GM12873 (cell line): Measurements from ENCODE around the gene FARP1.

Source experiments
- TF ChIP-seq, protein P1 (sequence below): IDR thresholded peaks from 2 replicates; pipeline ENCODE4 v1.5.1; 2012; ENCODE audit warnings: low read depth, mild to moderate bottlenecking, moderate library complexity, low read length, control low read depth; ENCODE audit not compliant: insufficient read depth; ENCODE audit errors: missing control alignments

FARP1 gene

DNA sequence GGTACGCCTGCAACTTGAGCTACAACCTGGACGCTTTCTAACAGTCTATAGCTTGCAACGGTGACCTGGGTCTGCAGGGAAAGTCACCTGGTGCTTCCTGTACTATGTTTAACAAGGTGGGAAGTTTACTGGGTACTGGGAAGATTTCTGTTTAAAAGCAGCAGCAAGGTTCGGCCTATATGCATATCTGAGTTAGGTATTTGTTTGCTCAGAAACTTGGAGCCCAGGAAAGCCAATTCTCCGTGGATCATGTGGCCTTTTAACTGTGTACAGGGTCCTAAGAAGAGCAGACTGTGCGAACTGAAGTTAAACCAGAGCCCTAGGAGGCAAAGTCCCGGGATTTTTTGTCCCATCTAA, 330.9 kb downstream of the FARP1 start:
- TF ChIP-seq, protein P1, sequence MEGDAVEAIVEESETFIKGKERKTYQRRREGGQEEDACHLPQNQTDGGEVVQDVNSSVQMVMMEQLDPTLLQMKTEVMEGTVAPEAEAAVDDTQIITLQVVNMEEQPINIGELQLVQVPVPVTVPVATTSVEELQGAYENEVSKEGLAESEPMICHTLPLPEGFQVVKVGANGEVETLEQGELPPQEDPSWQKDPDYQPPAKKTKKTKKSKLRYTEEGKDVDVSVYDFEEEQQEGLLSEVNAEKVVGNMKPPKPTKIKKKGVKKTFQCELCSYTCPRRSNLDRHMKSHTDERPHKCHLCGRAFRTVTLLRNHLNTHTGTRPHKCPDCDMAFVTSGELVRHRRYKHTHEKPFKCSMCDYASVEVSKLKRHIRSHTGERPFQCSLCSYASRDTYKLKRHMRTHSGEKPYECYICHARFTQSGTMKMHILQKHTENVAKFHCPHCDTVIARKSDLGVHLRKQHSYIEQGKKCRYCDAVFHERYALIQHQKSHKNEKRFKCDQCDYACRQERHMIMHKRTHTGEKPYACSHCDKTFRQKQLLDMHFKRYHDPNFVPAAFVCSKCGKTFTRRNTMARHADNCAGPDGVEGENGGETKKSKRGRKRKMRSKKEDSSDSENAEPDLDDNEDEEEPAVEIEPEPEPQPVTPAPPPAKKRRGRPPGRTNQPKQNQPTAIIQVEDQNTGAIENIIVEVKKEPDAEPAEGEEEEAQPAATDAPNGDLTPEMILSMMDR = no peak

DNA sequence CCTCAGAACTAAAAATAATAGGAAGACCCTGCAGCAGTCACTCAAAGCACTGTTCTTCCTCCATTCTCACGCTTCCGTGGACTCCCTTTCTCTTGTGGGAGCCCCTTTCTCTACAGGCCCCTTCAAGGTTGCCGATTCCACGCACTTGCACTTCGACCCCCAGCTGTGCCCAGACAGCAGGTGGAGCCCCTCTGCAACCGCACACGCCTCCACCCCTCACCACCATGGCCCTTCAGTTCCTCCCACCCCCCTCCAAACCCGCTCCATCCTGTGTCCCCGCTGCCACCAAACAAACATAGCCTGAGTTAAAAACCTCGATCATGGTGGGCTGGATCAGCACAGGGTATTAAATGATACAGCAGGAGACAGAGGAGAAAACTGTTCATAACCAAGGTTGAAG, 331.4 kb downstream of the FARP1 start:
- TF ChIP-seq, protein P1 = no peak

DNA sequence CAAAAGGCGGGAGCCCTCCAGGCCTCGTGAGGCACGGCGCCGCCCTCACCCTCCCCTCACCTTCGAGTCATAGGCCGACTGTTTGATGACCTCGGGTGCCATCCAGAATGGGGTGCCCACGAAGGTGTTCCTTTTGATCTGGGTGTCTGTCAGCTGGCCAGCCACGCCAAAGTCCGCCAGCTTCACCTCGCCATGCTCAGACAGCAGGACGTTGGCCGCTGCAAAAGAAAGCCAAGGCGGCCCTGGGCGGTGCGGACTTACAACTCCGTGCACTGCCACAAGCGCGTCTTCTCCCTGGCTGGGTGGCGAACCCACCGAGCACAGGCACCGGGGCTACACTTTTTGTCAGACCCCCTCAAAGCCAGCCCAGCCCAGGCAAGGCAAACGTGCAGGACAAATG, 331.9 kb downstream of the FARP1 start:
- TF ChIP-seq, protein P1 = no peak

DNA sequence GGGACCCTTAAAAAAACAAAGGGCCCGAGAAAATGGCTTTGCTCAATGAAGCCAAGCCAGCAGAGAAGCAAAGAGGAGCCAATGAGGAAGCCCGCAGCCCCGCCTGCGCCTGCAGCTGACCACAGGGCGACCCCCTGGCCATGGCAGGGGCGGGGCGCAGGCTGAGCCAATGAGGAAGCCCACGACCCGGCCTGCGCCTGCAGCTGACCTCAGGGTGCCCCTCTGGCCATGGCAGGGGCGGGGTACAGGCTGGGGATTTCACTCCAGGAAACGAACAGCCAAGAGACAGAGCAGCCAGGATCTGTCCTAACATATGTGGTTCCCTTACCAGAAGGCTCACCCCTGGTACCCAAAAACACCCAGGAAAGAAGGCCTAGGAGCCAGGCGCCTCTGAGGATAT, 332.6 kb downstream of the FARP1 start:
- TF ChIP-seq, protein P1 = no peak

DNA sequence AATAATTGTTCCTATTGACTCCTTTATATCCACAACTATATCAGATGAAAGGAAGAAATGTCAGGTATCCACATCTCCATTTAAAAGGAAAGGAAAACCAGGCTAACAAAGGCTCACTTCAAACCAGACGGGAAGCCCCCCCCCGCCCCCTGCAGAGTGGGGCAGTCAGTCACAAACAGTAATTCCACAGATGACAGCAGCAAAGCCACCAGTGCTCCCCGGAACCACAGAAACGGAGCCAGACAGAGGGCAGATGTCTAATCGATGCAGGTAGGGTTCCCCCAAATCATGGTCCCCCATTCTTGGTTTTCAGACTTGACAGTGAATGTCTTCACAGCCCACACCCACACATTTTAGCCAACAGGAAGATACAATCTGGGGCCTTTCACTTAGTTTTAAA, 333.2 kb downstream of the FARP1 start:
- TF ChIP-seq, protein P1 = no peak

DNA sequence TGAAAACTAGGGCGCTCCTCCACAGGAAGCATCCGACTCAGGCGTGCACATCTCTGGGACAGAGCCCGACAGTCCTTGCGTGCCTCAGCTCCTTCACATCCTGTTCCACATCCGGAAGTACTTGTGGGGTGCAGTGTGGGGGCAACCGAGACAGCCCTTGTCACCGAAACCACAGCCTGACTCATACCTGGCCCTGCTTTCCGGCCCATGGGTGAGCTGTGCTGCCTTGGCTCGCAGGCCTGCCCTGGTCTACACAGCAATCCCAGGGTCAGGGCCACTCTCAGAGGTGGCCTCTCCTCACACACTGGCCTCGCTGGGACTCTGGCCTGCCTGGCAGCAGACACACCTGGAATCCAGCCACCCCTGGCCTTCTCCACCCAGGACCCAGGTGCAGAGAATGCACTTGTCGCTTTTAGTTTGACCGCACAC, 333.7 kb downstream of the FARP1 start:
- TF ChIP-seq, protein P1 = no peak

DNA sequence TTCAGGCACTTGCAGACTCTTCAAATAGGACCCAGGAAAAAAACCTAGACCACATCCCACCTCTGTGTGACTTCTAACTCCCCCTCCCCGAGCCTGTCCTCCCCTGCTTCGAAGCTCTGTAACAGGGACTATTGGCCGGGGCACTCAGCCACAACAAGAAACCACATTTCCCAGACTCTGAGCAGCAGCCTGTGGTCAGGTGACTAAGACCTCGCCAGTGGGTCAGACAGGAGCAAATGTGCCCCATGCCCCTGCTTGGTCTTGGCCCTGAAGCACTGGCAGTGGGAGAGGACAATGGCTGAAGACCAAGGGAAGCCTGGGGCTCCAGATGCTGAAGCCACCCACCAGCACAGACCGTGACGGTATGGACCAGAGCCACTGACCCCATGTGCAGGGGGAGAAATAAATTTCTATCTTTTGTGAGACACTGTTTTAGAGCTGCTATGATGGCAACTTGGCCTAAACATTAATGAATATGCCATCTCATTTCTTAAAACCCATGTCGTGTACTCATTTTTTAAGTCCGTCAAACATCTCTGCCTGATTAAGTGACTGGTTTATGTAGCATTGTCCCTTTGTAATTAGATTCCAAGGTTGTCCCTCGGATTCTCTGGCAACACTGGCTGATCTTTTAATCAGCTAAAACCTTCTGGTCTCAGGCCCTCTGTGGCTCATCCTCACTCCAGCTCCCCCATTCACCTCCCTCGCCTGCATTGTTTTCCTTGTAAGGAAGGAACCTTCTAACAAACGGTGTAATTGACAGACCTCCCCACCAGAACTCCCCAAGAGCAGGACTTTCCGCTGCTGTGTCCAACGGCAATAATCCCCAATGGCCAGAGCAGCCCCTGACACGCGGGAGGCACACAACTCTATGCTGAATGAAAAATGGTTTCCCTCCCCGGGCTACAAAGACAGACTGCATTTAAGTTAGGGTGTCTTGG, 335.6 kb downstream of the FARP1 start:
- TF ChIP-seq, protein P1 = no peak
